Measurements from ENCODE around the gene DPCD.

DNA sequence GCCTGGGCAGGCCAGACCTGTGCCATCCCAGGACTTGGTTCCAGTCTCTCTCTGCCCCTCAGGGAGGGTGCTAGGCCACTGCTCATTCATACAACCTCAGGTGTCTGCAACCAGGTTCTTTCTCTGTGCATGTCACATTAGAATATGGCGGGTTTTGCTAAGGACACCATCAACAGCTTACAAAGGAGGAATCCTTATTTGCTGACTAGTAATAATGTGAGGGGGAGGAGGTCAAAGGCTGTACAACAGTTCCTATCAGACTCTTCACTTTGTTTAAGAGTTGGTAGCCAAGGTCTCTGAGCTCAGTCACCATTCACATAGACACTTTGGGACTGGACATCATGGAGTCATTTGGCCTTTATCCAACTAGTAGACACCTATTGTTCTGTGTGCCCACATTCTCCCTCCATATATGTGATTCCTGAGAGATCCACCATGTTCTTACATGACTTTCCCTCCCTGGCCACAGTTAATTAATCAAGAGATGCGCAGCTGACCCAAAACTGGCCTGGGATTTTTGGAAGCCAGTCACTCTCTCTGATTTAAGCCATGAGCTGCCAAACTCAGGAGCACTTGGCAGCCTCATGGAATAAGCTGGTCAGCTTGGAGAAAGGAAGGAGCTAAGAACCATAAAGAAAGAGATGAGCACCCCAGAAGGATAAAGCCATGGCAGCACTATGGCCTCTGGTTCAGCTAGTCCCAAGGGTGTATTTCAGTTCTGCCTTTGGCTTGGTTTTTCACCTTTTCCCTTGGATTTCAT is 51.2 kb downstream of the DPCD start:
- TF ChIP-seq, protein P1, sequence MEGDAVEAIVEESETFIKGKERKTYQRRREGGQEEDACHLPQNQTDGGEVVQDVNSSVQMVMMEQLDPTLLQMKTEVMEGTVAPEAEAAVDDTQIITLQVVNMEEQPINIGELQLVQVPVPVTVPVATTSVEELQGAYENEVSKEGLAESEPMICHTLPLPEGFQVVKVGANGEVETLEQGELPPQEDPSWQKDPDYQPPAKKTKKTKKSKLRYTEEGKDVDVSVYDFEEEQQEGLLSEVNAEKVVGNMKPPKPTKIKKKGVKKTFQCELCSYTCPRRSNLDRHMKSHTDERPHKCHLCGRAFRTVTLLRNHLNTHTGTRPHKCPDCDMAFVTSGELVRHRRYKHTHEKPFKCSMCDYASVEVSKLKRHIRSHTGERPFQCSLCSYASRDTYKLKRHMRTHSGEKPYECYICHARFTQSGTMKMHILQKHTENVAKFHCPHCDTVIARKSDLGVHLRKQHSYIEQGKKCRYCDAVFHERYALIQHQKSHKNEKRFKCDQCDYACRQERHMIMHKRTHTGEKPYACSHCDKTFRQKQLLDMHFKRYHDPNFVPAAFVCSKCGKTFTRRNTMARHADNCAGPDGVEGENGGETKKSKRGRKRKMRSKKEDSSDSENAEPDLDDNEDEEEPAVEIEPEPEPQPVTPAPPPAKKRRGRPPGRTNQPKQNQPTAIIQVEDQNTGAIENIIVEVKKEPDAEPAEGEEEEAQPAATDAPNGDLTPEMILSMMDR (IDR thresholded peaks at IDR 0.05) = no peak
- TF ChIP-seq EP300 (IDR thresholded peaks at IDR 0.05) (no peak), POLR2A (IDR thresholded peaks at IDR 0.05) (no peak)
